Loucy (cell line): Measurements from ENCODE around the gene PPP1CA.

ENCODE experiments used
- H2AFZ ChIP-seq: fragments of 200-600 bp; sonication (generic); 2 replicates; pipeline ENCODE4 v1.6.0; 2016; ENCODE audit warnings: antibody characterized with exemption, mild to moderate bottlenecking, low read length, moderate library complexity
- H3F3A ChIP-seq: fragments of 200-600 bp; 2 replicates; pipeline ENCODE4 v1.6.0; 2016; ENCODE audit warnings: antibody characterized with exemption, low read depth, mild to moderate bottlenecking
- H3K27me3 ChIP-seq: fragments of 200-600 bp; sonication (generic); 2 replicates; pipeline ENCODE4 v1.6.1; 2014; ENCODE audit warnings: low read length, mild to moderate bottlenecking; ENCODE audit not compliant: insufficient read depth, poor library complexity, severe bottlenecking
- H3K36me3 ChIP-seq: fragments of 200-600 bp; sonication (generic); 2 replicates; pipeline ENCODE4 v1.6.1; 2016; ENCODE audit warnings: low read length; ENCODE audit not compliant: insufficient read depth
- H3K4me1 ChIP-seq: fragments of 200-600 bp; sonication (generic); 2 replicates; pipeline ENCODE4 v1.5.1; 2014; ENCODE audit warnings: low read length, mild to moderate bottlenecking; ENCODE audit not compliant: insufficient read depth, poor library complexity, severe bottlenecking
- H3K4me2 ChIP-seq: fragments of 200-600 bp; sonication (generic); 2 replicates; pipeline ENCODE4 v1.6.0; 2014; ENCODE audit warnings: antibody characterized with exemption, low read length, low read depth, mild to moderate bottlenecking; ENCODE audit not compliant: poor library complexity, severe bottlenecking
- H3K4me3 ChIP-seq: fragments of 200-600 bp; sonication (generic); 2 replicates; pipeline ENCODE4 v1.5.1; 2014; ENCODE audit warnings: low read length, mild to moderate bottlenecking, mixed read lengths; ENCODE audit not compliant: poor library complexity, severe bottlenecking
- H3K79me2 ChIP-seq: fragments of 200-600 bp; sonication (generic); 2 replicates; pipeline ENCODE4 v1.6.1; 2014; ENCODE audit warnings: low read length; ENCODE audit not compliant: insufficient read depth
- H3K9ac ChIP-seq: fragments of 200-600 bp; sonication (generic); 2 replicates; pipeline ENCODE4 v1.6.0; 2014; ENCODE audit warnings: mild to moderate bottlenecking, low read depth, low read length, moderate library complexity; ENCODE audit not compliant: poor library complexity, severe bottlenecking
- H3K9me2 ChIP-seq: fragments of 200-600 bp; sonication (generic); replicated peaks from 2 replicates; pipeline ENCODE4 v1.6.1; 2016; ENCODE audit warnings: low read depth, low read length, mixed read lengths
- H3K9me3 ChIP-seq: fragments of 200-600 bp; sonication (generic); 2 replicates; pipeline ENCODE4 v1.6.1; 2014; ENCODE audit warnings: mild to moderate bottlenecking, antibody characterized with exemption, low read length, low read depth; ENCODE audit not compliant: insufficient read depth
- H4K20me1 ChIP-seq: fragments of 200-600 bp; sonication (generic); 2 replicates; pipeline ENCODE4 v1.6.0; 2014; ENCODE audit warnings: antibody characterized with exemption, low read length, mild to moderate bottlenecking; ENCODE audit not compliant: insufficient read depth, poor library complexity, severe bottlenecking
- CTCF ChIP-seq: fragments of 200-600 bp; sonication (generic); conservative IDR thresholded peaks from 2 replicates; pipeline ENCODE4 v1.5.1; 2014; ENCODE audit warnings: mild to moderate bottlenecking, antibody characterized with exemption, low read length
- EZH2phosphoT487 ChIP-seq: fragments of 200-600 bp; IDR thresholded peaks from 2 replicates; pipeline ENCODE4 v1.6.1; 2018; ENCODE audit warnings: antibody characterized with exemption, mild to moderate bottlenecking, moderate library complexity, borderline replicate concordance

PPP1CA gene

GRCh38 chr11:67401495-67402191 is at the start of gene PPP1CA:
Gene PPP1CA (minus strand): TSS chr11:67401858. CDS start chr11:67401782, 76 bp downstream.
- peaks cover 6% of the 10 kb centered on the region; the same call in 1 of the 2 replicates for H3F3A ChIP-seq
- H3K9me2 ChIP-seq: no peaks in the 10 kb centered on the region
- TF ChIP-seq EZH2phosphoT487 (no peak), CTCF (peak; percentile 19)
- H3K4me1 ChIP-seq: peaks cover 78% of the 10 kb centered on the region
- H2AFZ ChIP-seq: no peak within 1 kb of the TSS
- peaks cover 49% of the 10 kb centered on the region for H4K20me1 ChIP-seq
- peak within 1 kb of the TSS; percentile 99 for H3K9ac ChIP-seq
- peak within 1 kb of the TSS; percentile 99 for H3K4me2 ChIP-seq
- H3K36me3 ChIP-seq: peaks cover 22% of the 10 kb centered on the region; the same call in 1 of the 2 replicates
- H3K4me3 ChIP-seq: peak within 1 kb of the TSS; percentile 89
- H3K79me2 ChIP-seq: peaks cover 92% of the 10 kb centered on the region
- H3K9me3 ChIP-seq: no peaks in the 10 kb centered on the region
- H3K27me3 ChIP-seq: no peaks in the 10 kb centered on the region

GRCh38 chr11:67450796-67451657 is 49.4 kb upstream of the PPP1CA start:
- no peak overlapping the region for H2AFZ ChIP-seq
- no peaks in the 10 kb centered on the region for H3K4me1 ChIP-seq
- H3K79me2 ChIP-seq: no peaks in the 10 kb centered on the region
- H3K4me2 ChIP-seq: no peak overlapping the region
- no peak overlapping the region for H3K9ac ChIP-seq
- H3K27me3 ChIP-seq: no peaks in the 10 kb centered on the region
- no peaks in the 10 kb centered on the region for H3K9me3 ChIP-seq
- no peaks in the 10 kb centered on the region for H3F3A ChIP-seq
- TF ChIP-seq CTCF (no peak), EZH2phosphoT487 (no peak)
- H3K36me3 ChIP-seq: no peaks in the 10 kb centered on the region
- H4K20me1 ChIP-seq: no peaks in the 10 kb centered on the region
- no peak overlapping the region for H3K4me3 ChIP-seq
- H3K9me2 ChIP-seq: no peaks in the 10 kb centered on the region

- no peaks in the 10 kb centered on the region for H3K9me2 ChIP-seq
- no peaks in the 10 kb centered on the region for H3F3A ChIP-seq
- no peaks in the 10 kb centered on the region for H3K36me3 ChIP-seq
- no peak overlapping the region for H3K4me2 ChIP-seq
- H2AFZ ChIP-seq: no peak overlapping the region
- no peaks in the 10 kb centered on the region for H3K79me2 ChIP-seq
- no peaks in the 10 kb centered on the region for H3K9me3 ChIP-seq
- no peaks in the 10 kb centered on the region for H3K4me1 ChIP-seq
- H3K27me3 ChIP-seq: no peaks in the 10 kb centered on the region
- H3K9ac ChIP-seq: no peak overlapping the region
- no peak overlapping the region for H3K4me3 ChIP-seq
- TF ChIP-seq EZH2phosphoT487: no peak
- TF ChIP-seq CTCF: no peak
- no peaks in the 10 kb centered on the region for H4K20me1 ChIP-seq
These were observed 47.6 kb upstream of the PPP1CA start for GRCh38 chr11:67449116-67449844.
